Kidney (tissue), 14 donors: Measurements from ENCODE around the gene UGT3A1. TPM values are rescaled to one million over a fixed set of nuclear protein-coding genes. Genes with fewer than 3 reads are reported as not detected.

Experiments
- DNase-seq, 5 donors: peaks; one replicate each; pipeline ENCODE4 v3.0.0-alpha.2; 2013 to 2020
- FAIRE-seq: peaks from 2 replicates; lab custom pipeline; 2012; peaks lifted over from hg19 to GRCh38; lab: Jason Lieb, UNC
- H3K27ac ChIP-seq, 2 donors: one replicate each; pipeline ENCODE4 v1.7.0; 2013; ENCODE audit warnings: low read depth in 2 of 2, low read length in 2 of 2, inconsistent platforms in 1 of 2
- H3K27me3 ChIP-seq: one replicate; pipeline ENCODE4 v1.7.1; 2013; ENCODE audit warnings: low read length, inconsistent platforms; ENCODE audit not compliant: control insufficient read depth, insufficient read depth
- H3K36me3 ChIP-seq, 3 donors: one replicate each; pipeline versions ENCODE4 v1.7.0 to v1.7.1; 2013; ENCODE audit warnings: low read length in 3 of 3, control low read depth in 1 of 3, inconsistent platforms in 1 of 3; ENCODE audit not compliant: insufficient read depth in 3 of 3, control insufficient read depth in 2 of 3
- H3K4me1 ChIP-seq, 3 donors: one replicate each; pipeline versions ENCODE4 v1.7.0 to v1.7.1; 2013; ENCODE audit warnings: low read length in 3 of 3, inconsistent platforms in 1 of 3, low read depth in 1 of 3; ENCODE audit not compliant: control insufficient read depth in 2 of 3, insufficient read depth in 2 of 3
- H3K4me3 ChIP-seq, 3 donors: one replicate each; pipeline versions ENCODE4 v1.7.0 to v1.8.1; 2013; ENCODE audit warnings: low read length in 3 of 3, control low read depth in 1 of 3, inconsistent platforms in 1 of 3
- H3K9ac ChIP-seq, 3 donors: one replicate each; pipeline versions ENCODE4 v1.7.0 to v1.7.1; 2013; ENCODE audit warnings: low read length in 3 of 3, control low read depth in 1 of 3, inconsistent platforms in 1 of 3
- H3K9me3 ChIP-seq, 3 donors: one replicate each; pipeline versions ENCODE4 v1.7.0 to v1.7.1; 2013; ENCODE audit warnings: low read length in 3 of 3, control low read depth in 1 of 3, inconsistent platforms in 1 of 3; ENCODE audit not compliant: control insufficient read depth in 2 of 3, insufficient read depth in 1 of 3
- CTCF ChIP-seq: IDR thresholded peaks from 3 replicates; pipeline ENCODE4 v1.5.1; 2012; ENCODE audit warnings: mild to moderate bottlenecking, moderate library complexity, borderline replicate concordance; ENCODE audit not compliant: insufficient read depth; ENCODE audit errors: extremely low read depth
- intact Hi-C: fragments of 100-400 bp; cut with DNase I; formaldehyde crosslinking; loops from one replicate; pipeline ENCODE4 v1.11.1; 2022
- polyA plus RNA-seq: library from polyadenylated mRNA; stranded (reverse); fragments of 350-450 nt; fragmentation: Illumina TruSeq; extraction: RNeasy Lipid Tissue Mini Kit (QIAGEN cat#74804); gene quantifications from one replicate; pipeline ENCODE4 v1.2.3, GENCODE V29; 2014; ENCODE audit warnings: low read depth, low replicate concordance; ENCODE audit not compliant: insufficient read depth
- total RNA-seq: library from RNA; stranded (reverse); fragmentation: NEBNext Ultra II Directional; extraction: Animal tissue kit (Norgen Biotek cat#: 25700); gene quantifications from one replicate; pipeline ENCODE4 v1.2.1, GENCODE V29; 2021
- donor health status: control.
- donor health status: control.
- donor health status: control.
- donor health status: control.
- donor health status: control.
- donor health status: DM: yes; HTN: yes; CAD: no.
- donor health status: Normal renal cell carcinoma (clear cell type).

The UGT3A1 gene
- total and polyA plus RNA-seq, 2 donors from 2014 or later: 6.1 to 37.5 TPM

GRCh38 chr5:35956429-35956828, 34.8 kb downstream of the UGT3A1 start:
- no peak for TF ChIP-seq CTCF
- FAIRE-seq (no peak), DNase-seq (no peak)
- no peaks in the 10 kb centered on the region for H3K4me1 ChIP-seq
- no peaks in the 10 kb centered on the region for H3K27me3 ChIP-seq
- no peak overlapping the region for H3K9ac ChIP-seq
- intact Hi-C loops: no loop called here
- H3K9me3 ChIP-seq: no peaks in the 10 kb centered on the region
- no peak overlapping the region for H3K4me3 ChIP-seq
- H3K36me3 ChIP-seq: peaks cover 0 to 2% (median 0%) of the 10 kb centered on the region in 3 donors
- H3K27ac ChIP-seq: no peak overlapping the region

- H3K4me1 ChIP-seq: no peaks in the 10 kb centered on the region
- H3K27ac ChIP-seq: no peak overlapping the region
- H3K4me3 ChIP-seq: no peak overlapping the region
- H3K36me3 ChIP-seq: peaks cover 0 to 2% (median 0%) of the 10 kb centered on the region in 3 donors
- no peaks in the 10 kb centered on the region for H3K9me3 ChIP-seq
- TF ChIP-seq CTCF: no peak
- FAIRE-seq: no peak
- intact Hi-C loops: no loop called here
- DNase-seq: peak in 1 of 5 donors; percentile 54
- no peak overlapping the region for H3K9ac ChIP-seq
- H3K27me3 ChIP-seq: no peaks in the 10 kb centered on the region
These were observed 37.0 kb downstream of the UGT3A1 start for GRCh38 chr5:35954175-35954574.

- intact Hi-C loops: no loop called here
- FAIRE-seq: no peak
These were observed 44.1 kb downstream of the UGT3A1 start for GRCh38 chr5:35947085-35947484.

More at GRCh38 chr5:35947085-35947484, 44.1 kb downstream of the UGT3A1 start:
- Histone ChIP-seq H3K36me3 (no peaks in the 10 kb centered on the region), H3K4me3 (no peak overlapping the region), H3K27me3 (no peaks in the 10 kb centered on the region), H3K27ac (no peak overlapping the region), H3K9me3 (no peaks in the 10 kb centered on the region), H3K9ac (no peak overlapping the region), H3K4me1 (no peaks in the 10 kb centered on the region)
- no peak for DNase-seq
- no peak for TF ChIP-seq CTCF
